GM19328 (cell line): Measurements from ENCODE around the gene CMTM6.
"Not testable (repeated sequence)": the region's sequence is repeated elsewhere in the genome, so short reads cannot be mapped to it uniquely, and the experiment has no call there.

Source experiments
- ATAC-seq: cut with Tn5 transposase; IDR thresholded peaks from one replicate; pipeline ENCODE4 v1.9.1; 2021; ENCODE audit warnings: mild to moderate bottlenecking, moderate library complexity; ENCODE audit not compliant: unreplicated experiment

Gene CMTM6, protein sequence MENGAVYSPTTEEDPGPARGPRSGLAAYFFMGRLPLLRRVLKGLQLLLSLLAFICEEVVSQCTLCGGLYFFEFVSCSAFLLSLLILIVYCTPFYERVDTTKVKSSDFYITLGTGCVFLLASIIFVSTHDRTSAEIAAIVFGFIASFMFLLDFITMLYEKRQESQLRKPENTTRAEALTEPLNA

DNA sequence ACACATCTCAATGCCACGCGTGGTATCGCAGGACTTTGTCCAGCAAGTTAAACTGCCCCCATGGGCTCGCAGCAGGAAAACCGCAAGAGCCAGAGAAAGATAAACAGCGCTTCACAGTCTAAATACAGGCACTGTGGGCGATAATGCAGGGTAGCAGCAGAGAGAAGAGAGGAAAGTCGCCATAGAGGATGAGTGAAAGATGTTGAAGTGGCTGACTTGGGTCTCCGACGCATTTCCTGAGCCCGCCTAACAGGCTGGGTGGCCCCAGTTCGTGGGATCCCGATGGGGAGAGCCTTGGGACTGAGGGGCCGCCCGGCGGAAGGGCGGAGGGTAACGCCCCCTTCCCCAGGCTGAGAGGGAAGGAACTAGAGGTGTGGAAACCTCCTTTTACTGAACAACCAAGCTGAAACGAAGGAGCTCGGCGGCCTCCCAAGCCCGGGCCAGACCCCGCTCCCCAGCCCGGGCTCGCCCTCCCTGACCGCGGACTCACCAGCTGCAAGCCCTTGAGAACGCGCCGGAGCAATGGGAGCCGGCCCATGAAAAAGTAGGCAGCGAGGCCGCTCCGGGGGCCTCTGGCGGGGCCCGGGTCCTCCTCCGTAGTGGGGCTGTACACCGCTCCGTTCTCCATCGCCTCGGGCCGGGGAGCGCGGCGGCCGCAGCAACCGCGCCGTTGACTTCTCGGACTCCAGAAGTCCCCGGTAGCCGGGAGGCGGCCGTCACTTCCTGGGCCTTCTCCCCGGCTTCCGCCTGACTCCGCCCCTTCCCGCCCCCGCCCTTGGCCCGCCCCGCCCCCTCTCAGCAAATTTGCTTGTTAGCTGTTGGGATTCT is at the start of gene CMTM6:
TSS of gene CMTM6 (minus strand) at position 735 of the 828 bp plus-strand sequence. CDS start at position 628, 107 bp downstream.
- ATAC-seq = peak; percentile 54

DNA sequence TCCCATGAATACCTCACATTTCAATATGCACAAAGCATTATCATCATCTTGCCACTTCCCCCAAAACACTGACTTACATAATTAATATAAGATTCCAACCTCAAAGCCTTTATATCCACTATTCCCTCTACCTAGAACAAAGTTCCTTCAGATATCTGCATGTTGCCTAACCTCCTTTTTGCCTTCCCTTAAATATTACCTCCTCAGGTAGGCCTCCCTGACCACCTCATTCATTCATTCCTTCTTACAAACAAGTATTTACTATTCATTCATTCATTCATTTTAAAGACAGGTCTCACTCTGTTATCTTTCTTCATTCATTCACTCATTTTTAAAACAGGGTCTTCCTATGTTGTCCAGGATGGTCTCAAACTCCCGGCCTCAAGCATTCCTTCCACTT is 49.4 kb upstream of the CMTM6 start:
- ATAC-seq = no peak

DNA sequence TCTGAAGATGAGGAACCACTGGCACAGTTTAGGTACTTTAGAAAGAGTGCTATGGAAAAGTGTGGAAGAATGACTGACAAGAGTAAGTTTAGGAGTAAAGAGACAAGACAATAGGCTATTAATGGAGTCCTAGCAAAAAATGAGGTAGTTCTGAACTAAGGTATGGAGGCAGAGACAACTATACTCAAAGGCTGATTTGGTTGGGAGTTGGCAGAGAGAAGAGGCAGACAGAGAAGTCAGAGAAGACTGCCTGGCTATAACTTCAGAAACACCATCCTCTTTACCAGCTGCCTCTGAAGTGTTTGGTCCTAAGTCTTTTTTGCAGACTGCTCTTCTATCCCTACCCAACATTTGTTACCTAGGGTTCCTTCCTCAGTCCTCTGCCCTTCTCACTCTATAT is 48.8 kb upstream of the CMTM6 start:
- no peak for ATAC-seq

DNA sequence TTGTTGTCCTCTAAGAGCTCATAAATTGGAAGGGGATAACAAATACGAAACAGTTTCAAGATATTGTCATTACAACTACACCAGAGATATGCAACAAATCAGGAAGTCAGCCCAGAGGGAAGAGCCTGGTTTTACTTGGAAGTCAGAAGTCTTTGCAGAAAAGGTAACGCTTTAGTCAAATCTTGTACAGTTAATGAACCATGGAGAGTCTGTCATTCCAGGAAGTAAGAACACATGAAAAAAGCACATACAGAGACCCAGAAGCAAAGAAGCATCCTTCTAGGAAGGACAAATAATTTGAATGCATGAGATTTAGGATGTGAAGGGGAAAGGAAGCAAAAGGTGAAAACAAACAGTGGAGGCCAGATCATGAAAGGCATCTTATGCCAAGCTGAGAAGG is 48.4 kb upstream of the CMTM6 start:
- no peak for ATAC-seq

DNA sequence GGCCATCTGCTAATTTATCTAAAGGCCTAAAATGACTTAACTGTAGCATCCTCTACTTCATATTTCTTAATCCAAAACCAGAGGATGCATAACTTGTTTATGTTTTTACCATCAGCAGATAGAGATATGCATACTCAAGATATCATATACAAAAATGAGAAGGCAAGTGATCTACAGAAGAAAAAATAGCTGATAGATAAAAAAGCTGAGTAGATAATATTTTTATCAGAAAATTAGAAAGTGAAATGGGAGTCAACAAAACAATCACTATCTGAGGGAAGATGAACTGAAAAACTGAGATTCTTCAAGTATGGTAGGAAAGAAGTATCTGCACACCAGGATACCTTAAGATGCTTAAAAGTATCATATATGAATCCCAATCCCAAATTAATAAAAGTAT is 42.7 kb upstream of the CMTM6 start:
- no peak for ATAC-seq

DNA sequence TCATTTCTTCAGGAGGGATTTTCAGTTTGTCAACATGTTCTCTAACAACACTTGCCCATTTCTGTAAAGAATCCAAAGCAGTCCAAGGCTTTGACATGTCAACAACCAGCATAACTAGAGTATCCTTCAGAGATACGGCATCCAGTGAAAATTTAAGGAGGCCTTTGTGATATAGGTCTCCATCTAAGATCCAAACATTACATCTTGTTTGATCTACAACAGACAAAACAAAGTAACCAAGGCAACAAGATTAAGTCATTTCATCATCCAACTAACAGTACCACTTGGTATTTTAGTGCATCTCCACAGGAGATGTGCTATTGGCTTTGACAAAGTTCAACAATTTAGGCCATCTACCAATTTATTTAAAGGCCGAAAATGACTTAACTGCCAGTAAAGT is 42.2 kb upstream of the CMTM6 start:
- ATAC-seq = no peak

DNA sequence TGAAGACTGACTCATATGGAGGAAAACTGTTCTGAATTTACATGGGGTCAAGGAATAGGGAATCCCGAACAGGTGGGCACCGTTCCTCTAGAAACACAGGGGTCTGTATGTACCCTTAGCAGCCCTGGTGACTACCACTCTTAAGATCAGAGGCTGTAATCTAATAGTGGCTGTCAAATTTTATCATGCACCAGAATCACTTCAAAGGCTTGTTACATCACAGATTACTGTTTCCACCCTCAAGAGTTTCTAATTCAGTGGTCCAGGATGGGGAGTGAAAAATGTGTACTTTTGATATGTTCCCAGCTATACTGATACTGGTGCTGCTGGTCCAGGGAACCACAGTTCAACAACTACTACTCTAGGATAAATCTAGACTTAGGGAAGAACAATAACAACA is 40.2 kb upstream of the CMTM6 start:
- ATAC-seq = no peak

DNA sequence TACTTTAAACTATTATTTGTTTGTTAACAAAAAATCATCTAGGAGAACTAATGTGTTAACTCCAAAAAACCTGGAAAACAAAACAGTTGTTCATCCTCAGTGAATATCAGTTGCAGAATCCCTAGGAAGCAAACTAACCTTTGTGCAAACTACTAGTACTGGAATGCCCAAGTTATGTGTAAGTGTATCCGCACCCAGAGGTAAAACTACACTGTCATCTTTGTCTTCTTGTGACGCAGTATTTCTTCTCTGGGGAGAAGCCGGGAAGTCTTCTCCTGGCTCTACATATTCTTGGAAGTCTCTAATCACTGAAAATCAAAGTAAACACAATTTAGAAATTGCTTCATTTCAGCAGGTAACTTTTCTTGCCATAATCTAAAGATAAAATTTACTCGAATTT is 38.2 kb upstream of the CMTM6 start:
- ATAC-seq = no peak

DNA sequence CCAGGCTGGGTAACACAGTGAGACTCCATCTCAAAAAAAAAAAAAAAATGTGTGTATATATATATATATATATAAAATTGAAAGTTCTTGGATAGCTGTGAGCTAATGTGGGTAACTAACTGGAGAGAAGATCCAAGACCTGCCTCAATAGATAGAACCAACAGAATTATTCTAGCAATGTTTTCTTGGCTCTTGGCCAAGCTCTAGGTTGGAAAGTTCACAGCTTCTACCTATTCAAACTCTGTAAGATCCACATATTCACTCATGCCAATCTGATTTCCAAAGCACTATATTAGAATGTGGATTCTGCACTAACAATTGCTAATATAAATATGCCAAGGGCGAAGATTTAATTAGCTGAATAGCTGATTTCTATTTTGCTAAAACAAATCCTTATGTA is 29.8 kb upstream of the CMTM6 start:
- ATAC-seq = no peak

DNA sequence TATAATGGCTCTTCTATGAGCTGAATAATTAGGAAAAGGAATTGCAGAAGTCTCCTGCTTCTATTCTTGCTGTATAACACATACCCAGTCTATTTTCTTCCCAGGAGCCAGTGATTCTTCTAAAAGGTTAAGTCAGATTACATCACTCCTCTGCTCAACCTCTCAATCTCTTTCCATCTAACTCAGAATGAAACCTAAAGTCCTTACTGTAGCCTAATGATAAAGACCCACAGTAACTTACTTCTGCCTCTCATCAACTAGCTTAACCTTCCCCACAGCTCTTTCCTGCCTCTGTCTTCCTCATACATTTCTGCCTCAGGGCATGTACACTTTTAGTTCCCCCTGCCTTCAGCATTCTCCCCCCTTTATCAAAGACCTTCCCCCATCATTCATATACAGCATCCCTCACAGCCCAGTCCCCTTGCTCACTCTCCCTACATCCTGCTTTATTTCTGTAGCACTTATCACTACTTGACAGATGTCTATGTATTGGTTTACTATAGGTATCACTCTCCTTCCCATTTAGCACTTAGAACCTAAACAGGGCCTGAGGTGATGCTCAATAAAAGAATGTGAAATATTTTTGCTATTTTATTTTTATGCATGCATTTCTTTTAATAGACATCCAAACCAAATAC is 28.5 kb upstream of the CMTM6 start:
- ATAC-seq = no peak

DNA sequence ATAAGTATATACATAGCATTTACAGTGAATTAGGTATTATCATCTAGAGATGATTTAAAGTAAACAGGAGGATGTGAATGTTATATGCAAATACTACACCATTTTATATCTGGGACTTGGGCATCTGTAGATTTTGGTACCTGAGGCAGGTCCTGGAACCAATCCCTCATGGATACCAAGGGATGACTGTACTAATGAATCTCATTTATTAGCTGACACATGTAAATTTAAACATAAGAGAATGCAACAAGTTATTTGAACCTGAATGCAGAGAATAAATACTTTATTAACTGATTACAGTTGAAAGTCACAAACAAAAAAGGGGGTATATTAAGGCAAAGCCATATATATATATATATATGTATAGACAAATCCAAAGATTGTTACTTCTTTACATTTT is 23.1 kb upstream of the CMTM6 start:
- no peak for ATAC-seq

DNA sequence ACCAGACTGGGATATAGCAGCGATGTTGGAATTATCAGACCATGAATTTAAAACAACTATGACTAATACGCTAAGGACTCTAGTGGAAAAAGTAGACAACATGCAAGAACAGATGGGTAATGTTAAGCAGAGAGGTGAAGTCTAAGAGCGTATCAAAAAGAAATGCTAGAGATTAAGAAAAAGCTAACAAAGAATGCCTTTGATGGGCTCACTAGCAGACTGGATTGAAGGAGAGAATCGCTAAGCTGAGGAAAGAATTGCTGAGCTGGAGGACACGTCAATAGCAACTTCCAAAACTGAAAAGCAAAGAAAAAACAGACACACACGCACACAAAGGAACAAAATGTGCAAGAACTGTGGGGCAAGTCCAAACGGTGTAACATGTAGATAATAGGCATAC is 20.0 kb upstream of the CMTM6 start:
- no peak for ATAC-seq

DNA sequence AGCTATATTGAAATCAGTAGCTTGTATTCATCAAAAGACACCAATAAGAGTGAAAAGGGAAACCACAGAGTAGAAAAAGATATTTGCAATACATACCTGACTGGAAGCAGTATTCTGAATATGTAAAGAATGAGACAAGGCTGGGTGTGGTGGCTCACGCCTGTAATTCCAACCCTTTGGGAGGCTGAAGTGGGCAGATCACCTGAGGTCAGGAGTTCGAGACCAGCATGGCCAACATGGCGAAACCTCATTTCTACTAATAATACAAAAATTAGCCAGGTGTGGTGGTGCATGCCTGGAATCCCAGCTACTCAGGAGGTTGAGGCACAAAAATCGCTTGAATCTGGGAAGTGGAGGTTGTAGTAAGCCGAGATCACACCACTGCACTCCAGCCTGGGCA is 16.3 kb upstream of the CMTM6 start:
- ATAC-seq = not testable (repeated sequence)

DNA sequence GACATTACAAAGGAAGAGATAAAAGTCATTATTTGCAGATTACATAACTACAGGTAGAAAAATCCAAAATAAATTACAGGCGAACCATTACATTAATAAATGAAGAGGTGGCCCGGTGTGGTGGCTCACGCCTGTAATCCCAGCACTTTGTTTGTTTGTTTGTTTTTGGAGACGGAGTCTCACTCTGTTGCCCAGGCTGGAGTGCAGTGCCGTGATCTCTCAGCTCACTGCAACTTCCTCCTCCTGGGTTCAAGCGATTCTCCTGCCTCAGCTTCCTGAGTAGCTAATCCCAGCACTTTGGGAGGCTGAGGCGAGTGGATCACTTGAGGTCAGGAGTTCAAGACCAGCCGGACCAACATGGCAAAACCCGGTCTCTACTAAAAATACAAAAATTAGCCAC is 14.1 kb upstream of the CMTM6 start:
- ATAC-seq = peak; percentile 21

DNA sequence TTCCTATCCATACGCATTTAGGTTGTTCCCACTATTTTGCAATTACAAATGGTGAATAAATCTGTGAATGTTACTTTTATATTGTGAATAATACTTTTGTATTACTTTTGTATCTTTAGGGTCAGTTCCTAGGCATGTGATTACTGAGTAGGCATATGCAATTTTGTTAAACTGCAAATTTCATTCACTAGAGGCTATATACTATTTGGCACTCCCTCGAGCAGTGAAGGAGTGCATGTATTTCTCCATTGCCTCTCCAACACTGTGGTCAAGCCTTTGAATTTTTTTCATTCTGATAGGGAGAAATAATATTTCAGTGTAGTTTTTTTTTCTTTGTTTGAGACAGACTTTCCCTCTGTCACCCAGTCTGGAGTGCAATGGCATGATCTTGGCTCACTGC is 8.4 kb upstream of the CMTM6 start:
- ATAC-seq = no peak

DNA sequence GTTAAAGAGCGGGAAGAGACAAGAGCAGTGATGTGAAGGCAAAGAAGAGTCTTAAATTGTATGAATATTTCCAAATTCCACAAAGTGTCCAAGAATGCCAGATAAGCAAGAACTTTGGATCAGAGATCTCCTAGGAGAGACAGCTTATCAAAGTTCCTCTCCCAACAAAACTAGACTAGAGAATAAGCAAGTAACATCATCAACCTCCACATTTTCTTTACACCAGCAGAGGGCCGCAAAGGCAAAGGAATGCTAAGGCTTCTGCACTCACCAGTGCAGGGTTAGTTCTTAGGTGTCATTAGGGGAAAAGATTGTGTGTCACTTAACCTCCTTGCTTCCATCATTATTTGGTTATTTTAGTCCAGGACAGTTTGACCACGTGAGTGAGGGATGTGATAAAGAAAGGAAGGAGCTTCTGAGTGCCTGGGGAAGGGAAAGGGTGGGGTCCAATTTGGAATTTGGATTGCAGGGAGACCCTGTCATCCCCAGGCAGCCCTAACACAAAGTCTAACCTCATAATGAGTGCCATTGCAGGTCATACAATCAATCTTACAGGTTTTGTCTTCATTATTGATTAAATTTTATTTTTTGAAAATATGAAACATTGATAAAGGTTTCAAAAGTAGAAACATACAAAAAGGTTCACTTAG is 7.5 kb upstream of the CMTM6 start:
- peak; percentile 82 for ATAC-seq

DNA sequence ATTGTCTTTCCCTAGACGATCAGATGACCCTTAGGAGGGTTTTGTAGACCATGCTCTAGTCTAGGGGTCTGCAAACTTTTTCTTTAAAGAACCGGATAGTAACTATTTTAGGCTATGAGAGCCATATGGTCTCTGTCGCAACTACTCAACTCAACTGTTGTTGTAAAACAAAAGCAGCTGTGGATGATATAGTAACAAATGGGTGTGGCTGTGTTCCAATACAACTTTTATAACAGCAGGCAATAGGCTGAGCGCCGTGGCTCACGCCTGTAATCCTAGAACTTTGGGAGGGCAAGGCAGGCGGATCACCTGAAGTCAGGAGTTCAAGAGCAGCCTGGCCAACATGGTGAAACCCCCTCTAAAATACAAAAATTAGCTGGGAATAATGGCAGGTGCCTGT is 6.1 kb upstream of the CMTM6 start:
- no peak for ATAC-seq

DNA sequence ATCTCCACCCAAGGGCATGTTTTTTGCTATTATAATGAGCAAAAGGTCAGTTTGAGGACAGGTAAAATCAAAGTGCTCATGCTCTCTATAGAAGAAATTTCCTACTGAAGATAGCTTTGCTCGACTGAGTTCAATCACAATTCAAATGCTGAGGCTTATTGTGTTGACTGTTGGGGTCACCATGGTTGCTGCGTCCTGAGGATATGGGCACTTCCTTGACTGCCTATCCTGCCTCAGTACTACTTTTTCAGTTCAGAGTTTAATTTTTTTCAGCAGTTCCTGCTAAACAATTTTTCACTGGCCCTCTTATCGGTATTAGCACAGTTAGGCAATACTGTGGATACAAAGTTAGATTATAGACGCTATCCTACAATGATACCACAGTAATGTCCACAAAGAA is 3.8 kb upstream of the CMTM6 start:
- ATAC-seq = no peak

DNA sequence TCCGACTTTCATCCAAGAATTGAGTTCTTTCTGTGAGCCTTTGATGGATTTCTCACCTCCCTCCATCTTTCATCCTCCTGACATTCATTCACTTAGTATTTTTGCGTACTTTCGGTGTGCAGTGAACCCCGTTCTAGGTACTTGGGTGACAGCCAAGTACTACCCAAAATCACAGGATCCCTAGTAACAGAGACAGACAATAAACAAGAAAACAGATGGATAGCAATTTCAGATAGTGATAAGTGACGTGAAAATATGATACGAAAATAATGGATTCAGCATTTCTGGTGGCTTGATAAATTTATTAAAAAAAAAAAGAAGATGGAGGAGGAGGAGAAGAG is 264 bp upstream of the CMTM6 start:
- ATAC-seq = no peak

DNA sequence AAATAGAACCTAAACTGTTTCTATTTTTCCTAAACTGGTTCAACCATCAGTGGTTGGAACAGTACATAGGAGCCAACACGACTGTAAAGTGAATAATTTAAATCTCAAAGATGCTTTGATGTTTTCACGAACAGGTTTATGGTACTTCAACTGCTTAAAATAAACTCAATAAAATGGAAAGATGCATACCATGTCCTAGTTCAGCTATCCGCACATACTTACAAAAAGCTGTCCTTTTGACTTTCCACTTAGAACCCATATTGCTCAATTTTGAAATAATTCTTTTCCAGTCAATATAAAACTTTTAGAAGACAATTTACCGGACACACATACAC is 902 bp downstream of the CMTM6 start:
- no peak for ATAC-seq

DNA sequence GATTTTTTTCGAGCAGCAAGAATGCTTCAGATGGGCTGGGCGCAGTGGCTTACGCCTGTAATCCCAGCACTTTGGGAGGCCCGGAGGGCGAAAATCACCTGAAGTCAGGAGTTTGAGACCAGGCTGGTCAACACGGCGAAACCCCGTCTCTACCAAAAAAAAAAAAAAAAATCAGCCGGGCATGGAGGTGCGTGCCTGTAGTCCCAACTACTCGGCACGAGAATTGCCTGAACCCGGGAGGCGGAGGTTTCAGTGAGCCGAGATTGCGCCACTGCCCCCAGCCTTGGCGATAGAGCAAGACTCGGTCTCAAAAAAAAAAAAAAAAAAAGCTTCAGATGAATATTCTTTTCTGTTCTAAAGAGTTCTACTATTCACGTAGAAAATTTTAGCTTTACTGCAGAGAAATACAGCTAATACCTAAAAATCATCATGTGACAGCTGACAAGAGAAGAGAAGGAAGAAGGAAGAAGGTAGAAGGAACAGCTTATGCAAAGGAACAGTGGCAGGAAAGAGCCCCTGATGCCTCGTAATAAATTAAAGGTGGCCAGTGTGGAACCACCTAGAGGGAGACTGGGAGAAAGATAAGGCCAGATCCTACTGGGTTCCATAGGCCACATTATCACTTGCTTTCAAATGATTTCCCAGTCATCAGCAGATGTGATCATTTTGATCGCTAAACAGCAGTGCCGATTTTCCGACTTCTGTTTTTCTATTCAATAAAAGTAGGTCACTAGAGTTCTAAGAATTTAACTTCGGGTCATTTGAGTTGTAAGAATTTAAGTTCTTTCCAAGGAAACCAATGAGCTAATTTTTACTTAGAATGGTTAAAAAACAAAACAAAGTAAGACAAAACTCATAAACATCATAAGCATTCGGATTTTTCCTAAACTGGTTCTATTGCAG is 1.5 kb downstream of the CMTM6 start:
- ATAC-seq = no peak
